Activated T-helper 1 cell treated with anti-CD3 and anti-CD28 coated beads, Interleukin-12 subunit alpha, Interleukin-12 subunit beta, Interleukin-2, Interleukin-4 antibody, amounts not matched to agents 30 ng/mL and 10 ng/mL and 1 ng/mL, durations not matched to agents 14 hours and 24 hours and 36 hours (primary cell): ENCODE results near the gene GCH1. TPM values are rescaled to one million over a fixed set of nuclear protein-coding genes. Genes with fewer than 3 reads are reported as not detected.
"Not testable (repeated sequence)": the region's sequence is repeated elsewhere in the genome, so short reads cannot be mapped to it uniquely, and the experiment has no call there.

Experiments used
- DNase-seq: peaks from one replicate; pipeline ENCODE4 v3.0.0; 2021; ENCODE audit warnings: low spot score
- H3K27ac Mint-ChIP-seq: one replicate; pipeline ENCODE4 v1.8.0; 2021; ENCODE audit warnings: mild to moderate bottlenecking, mixed read lengths
- H3K27me3 Mint-ChIP-seq: one replicate; pipeline ENCODE4 v1.8.0; 2022; ENCODE audit warnings: mild to moderate bottlenecking, moderate library complexity, mixed read lengths; ENCODE audit not compliant: insufficient read depth
- H3K36me3 Mint-ChIP-seq: one replicate; pipeline ENCODE4 v1.8.0; 2021; ENCODE audit warnings: low read depth, mixed read lengths
- H3K4me1 Mint-ChIP-seq: one replicate; pipeline ENCODE4 v1.8.0; 2021; ENCODE audit warnings: low read depth, mixed read lengths
- H3K4me3 Mint-ChIP-seq: one replicate; pipeline ENCODE4 v1.8.0; 2021; ENCODE audit warnings: mild to moderate bottlenecking, moderate library complexity, mixed read lengths
- H3K9me3 Mint-ChIP-seq: one replicate; pipeline ENCODE4 v1.8.0; 2021; ENCODE audit warnings: mixed read lengths
- intact Hi-C: fragments of 100-400 bp; cut with micrococcal nuclease; formaldehyde crosslinking; loops from one replicate; pipeline ENCODE4 v1.15.1; 2024
- total RNA-seq: library from RNA; stranded (reverse); gene quantifications from 2 replicates; pipeline ENCODE4 v1.2.3, GENCODE V29; 2022

The GCH1 gene
- total RNA-seq, 1 donor from 2014 or later: 61.4 TPM

DNA sequence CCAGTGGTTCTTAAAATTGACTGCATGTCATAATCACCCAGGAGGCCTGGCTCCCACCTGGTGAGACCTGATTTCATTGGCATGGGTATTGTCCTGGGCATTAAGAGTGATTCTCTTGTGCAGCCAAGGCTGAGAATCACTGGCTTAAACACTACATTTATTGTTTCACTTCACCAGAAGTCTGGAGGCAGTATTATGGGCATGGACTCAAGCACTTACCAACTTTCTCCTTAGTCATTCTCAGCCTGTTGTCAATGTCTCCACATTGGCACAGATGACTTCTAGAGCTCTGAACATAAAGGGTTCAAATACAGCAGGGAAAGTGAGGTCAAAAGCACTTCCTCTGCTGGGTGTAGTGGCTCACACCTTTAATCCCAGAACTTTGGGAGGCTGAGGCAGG is 25.6 kb upstream of the GCH1 start:
- H3K9me3 Mint-ChIP-seq: no peaks in the 10 kb centered on the region
- DNase-seq: no peak
- H3K36me3 Mint-ChIP-seq: peaks cover 4% of the 10 kb centered on the region
- H3K27ac Mint-ChIP-seq: no peak overlapping the region
- peaks cover 1% of the 10 kb centered on the region for H3K27me3 Mint-ChIP-seq
- intact Hi-C loops: no loop called here
- H3K4me3 Mint-ChIP-seq: no peak overlapping the region
- peaks cover 4% of the 10 kb centered on the region for H3K4me1 Mint-ChIP-seq

DNA sequence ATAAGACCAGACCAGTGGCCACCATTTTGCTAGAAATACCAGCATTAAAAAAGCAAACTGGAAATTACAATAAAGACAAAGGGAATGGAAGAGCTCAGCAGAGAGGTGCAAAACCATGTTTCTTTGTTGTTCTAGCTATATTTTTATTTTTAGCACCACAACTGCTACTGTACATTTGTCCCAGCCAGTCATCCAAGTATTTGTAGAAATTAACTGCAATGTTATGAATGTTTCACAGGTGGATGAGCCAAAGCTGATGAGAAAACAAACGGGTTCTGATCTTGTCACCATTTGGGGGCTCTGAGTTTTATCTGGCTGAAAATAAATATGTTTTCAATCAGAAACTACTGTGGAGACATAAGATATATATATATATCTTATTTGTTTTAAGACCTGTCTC is 24.9 kb upstream of the GCH1 start:
- Mint-ChIP-seq H3K27ac (no peak overlapping the region), H3K4me1 (peaks cover 8% of the 10 kb centered on the region), H3K27me3 (peaks cover 1% of the 10 kb centered on the region), H3K4me3 (no peak overlapping the region), H3K36me3 (peaks cover 4% of the 10 kb centered on the region), H3K9me3 (no peaks in the 10 kb centered on the region)
- intact Hi-C loops: no loop called here
- no peak for DNase-seq

DNA sequence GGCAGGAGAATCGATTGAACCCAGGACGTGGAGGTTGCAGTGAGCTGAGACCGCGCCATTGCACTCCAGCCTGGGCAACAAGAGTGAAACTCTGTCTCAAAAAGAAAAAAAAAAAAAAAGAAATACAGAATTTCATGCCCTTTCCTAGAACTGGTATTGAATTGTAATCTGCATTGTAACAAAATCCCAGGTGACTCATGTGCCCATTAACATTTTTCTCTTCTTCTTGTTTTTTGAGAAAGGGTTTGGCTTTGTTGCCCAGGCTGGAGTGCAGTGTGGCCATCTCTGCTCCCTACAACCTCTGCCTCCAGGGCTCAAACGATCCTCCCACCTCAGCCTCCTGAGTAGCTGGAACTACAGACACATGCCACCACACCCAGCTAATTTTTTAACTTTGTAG is 23.9 kb upstream of the GCH1 start:
- H3K4me1 Mint-ChIP-seq: peaks cover 13% of the 10 kb centered on the region
- H3K27me3 Mint-ChIP-seq, intact Hi-C loops, H3K9me3 Mint-ChIP-seq, H3K36me3 Mint-ChIP-seq, DNase-seq, H3K27ac Mint-ChIP-seq, H3K4me3 Mint-ChIP-seq: not testable (repeated sequence)

DNA sequence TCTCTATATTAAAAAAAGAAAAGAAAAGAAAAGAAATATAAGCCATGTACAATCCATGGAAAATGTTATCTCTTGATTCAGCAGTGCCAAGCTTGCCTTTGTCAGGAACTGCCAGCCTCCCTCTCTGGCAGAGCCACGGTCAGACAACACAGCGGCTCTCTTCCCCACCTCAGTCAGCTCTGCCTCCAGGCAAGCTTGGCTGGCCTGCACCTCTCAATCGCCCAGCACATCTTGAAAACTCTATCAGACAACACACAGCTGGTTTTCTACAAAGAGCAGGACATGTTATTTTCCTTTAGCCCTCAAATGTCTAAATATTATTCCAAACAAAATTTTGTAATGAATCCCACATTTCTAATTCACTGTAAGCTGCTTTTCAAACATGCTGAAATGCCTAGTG is 20.0 kb upstream of the GCH1 start:
- intact Hi-C loops: no loop called here
- Mint-ChIP-seq H3K27me3 (no peaks in the 10 kb centered on the region), H3K4me1 (peaks cover 8% of the 10 kb centered on the region), H3K27ac (no peak overlapping the region), H3K9me3 (no peaks in the 10 kb centered on the region), H3K36me3 (peaks cover 2% of the 10 kb centered on the region), H3K4me3 (no peak overlapping the region)
- DNase-seq: no peak

DNA sequence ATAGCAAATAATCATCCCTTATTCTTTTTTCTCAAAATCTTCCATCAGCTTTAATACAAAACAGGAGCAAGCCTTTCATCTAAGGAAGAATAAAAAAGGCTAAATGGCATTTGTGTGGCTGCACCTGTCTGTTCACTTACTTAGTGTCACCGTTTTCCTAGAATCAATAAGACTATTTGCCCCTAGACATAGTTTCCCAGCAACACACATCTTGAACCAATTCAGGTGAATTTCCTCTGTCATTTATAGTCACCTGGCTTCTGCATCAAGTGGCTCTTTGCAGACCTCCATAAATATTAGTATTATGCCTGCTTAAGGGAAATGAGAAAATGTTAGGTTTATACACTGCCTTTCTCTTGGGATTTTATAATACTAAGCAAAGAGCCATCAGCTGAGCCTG is 17.4 kb upstream of the GCH1 start:
- DNase-seq: no peak
- Mint-ChIP-seq H3K27me3 (peaks cover 2% of the 10 kb centered on the region), H3K4me3 (no peak overlapping the region), H3K36me3 (peaks cover 2% of the 10 kb centered on the region), H3K4me1 (peaks cover 8% of the 10 kb centered on the region), H3K9me3 (no peaks in the 10 kb centered on the region), H3K27ac (no peak overlapping the region)
- intact Hi-C loops: no loop called here

DNA sequence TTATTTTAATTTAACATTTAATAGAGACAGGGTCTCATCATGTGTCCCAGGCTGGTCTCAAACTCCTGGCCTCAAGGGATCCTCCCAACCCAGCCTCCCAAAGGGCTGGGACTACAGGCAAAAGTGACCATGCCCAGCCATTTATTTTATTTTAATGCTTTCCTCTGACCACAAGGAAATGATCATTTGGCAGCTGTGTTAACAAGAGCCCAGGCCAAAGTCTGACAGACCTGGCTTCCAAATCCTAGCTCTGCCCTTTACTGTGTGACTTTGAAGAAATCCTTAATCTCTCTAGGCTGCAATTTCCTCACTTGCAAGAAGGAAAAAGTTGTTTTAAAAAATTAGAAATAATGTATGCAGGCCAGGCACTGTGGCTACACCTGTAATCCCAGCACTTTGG is 16.7 kb upstream of the GCH1 start:
- no peaks in the 10 kb centered on the region for H3K36me3 Mint-ChIP-seq
- intact Hi-C loops: no loop called here
- no peak overlapping the region for H3K4me3 Mint-ChIP-seq
- no peak overlapping the region for H3K27ac Mint-ChIP-seq
- DNase-seq: no peak
- H3K4me1 Mint-ChIP-seq: peaks cover 8% of the 10 kb centered on the region
- H3K9me3 Mint-ChIP-seq: no peaks in the 10 kb centered on the region
- H3K27me3 Mint-ChIP-seq: peaks cover 2% of the 10 kb centered on the region

DNA sequence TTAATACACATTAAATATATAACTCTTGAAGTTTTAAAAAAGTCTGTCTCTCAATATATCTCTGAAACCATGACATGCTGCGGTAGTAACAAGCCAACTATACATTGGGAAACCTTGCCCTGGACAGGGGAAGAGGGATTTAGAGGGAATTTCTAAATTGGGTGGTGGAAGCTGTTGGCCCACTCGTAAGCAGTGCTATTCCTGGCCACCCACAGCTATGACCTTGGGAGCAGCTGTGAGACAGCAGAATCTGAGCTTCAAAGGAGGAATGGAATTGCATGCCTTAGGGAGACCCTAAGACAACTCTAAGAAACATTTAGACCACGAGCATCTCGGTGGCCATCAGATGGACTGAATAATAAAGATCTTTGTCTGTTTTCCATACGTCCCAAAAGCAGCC is 15.8 kb upstream of the GCH1 start:
- H3K27me3 Mint-ChIP-seq: peaks cover 2% of the 10 kb centered on the region
- H3K36me3 Mint-ChIP-seq: no peaks in the 10 kb centered on the region
- intact Hi-C loops: no loop called here

DNA sequence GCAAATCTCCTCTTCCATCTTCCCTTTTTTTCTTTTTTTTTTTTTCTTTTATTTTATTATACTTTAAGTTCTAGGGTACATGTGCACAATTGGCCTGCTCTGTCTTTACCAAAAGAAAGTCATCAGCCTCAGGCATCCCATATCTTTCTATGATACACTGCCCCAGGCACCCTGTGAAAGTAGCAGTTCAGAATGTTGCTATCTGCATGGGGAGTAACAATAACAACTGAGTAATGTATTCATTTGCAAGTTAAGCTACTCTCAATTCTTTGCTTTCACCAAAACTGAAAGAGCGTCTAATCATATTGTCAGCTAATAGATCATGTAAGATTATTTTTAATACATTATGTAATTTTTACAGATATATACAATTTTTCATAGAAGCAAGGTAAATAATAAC is 13.5 kb upstream of the GCH1 start:
- Mint-ChIP-seq H3K27ac (no peak overlapping the region), H3K9me3 (no peaks in the 10 kb centered on the region), H3K4me3 (no peak overlapping the region), H3K4me1 (no peaks in the 10 kb centered on the region), H3K27me3 (peaks cover 2% of the 10 kb centered on the region), H3K36me3 (no peaks in the 10 kb centered on the region)
- intact Hi-C loops: no loop called here
- no peak for DNase-seq

More for the DNA sequence above, 15.8 kb upstream of the GCH1 start:
- no peak overlapping the region for H3K27ac Mint-ChIP-seq
- no peak overlapping the region for H3K4me3 Mint-ChIP-seq
- peaks cover 8% of the 10 kb centered on the region for H3K4me1 Mint-ChIP-seq
- H3K9me3 Mint-ChIP-seq: no peaks in the 10 kb centered on the region
- no peak for DNase-seq

DNA sequence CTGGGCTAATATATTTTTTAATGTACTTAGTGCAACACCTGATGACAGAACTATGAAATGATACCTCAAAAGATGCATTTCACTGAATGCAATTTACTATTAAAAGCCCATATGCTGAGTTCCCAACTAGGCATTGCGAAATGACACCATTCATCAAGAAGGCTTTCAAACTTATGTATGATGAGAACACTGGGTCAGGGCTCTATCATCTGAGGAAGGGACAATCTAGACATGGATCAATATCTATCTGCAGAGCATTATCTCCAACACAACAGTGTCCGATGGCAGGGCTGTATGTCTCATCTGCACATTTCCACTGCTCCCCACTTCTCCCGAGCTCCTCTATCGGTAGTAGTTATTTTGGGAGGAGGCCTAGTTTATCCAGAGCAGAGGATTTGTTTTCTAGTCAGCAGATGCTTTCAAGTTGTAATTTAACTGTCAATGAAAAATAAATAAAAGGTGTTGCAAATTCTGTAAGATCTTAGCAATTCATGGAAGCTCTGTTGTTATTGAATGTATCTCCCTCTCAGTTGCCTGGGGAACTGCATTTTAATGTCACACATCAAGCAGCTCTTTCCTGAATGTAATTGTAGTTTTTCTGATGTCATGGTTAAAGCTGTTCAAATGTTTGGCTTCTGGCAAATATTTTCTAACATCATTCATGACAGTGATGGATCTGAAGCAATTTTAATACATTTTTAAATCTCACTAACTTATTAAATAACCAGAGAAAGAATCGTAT is 7.4 kb upstream of the GCH1 start:
- Mint-ChIP-seq H3K27me3 (no peaks in the 10 kb centered on the region), H3K4me1 (peaks cover 33% of the 10 kb centered on the region), H3K36me3 (peaks cover 4% of the 10 kb centered on the region), H3K4me3 (no peak overlapping the region), H3K9me3 (peaks cover 3% of the 10 kb centered on the region), H3K27ac (peak overlapping the region; percentile 12)
- no peak for DNase-seq
- intact Hi-C loops: loop anchor here (10.0 kb wide), 1 partner anchor 465 kb away; no protein-coding TSS in a partner anchor

DNA sequence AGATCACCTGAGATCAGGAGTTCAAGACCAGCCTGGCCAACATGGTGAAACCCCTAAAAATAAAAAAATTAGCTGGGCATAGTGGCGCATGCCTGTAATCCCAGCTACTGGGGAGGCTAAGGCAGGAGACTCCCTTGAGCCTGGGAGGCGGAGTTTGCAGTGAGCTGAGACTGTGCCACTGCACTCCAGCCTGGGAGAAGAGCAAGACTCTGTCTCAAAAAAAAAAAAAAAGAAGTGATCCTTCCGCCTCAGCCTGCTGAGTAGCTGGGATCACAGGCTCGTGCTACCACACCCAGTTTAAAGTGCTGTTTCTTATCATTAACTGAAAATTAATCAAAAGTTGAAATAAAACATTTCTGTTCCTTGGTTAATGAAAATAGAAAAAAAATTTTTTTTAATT is 6.3 kb upstream of the GCH1 start:
- H3K4me1 Mint-ChIP-seq: peaks cover 33% of the 10 kb centered on the region
- not testable (repeated sequence) for H3K27me3 Mint-ChIP-seq, H3K27ac Mint-ChIP-seq, H3K4me3 Mint-ChIP-seq, H3K36me3 Mint-ChIP-seq, H3K9me3 Mint-ChIP-seq, DNase-seq
- intact Hi-C loops: loop anchor here (10.0 kb wide), 1 partner anchor 466 kb away; no protein-coding TSS in a partner anchor

DNA sequence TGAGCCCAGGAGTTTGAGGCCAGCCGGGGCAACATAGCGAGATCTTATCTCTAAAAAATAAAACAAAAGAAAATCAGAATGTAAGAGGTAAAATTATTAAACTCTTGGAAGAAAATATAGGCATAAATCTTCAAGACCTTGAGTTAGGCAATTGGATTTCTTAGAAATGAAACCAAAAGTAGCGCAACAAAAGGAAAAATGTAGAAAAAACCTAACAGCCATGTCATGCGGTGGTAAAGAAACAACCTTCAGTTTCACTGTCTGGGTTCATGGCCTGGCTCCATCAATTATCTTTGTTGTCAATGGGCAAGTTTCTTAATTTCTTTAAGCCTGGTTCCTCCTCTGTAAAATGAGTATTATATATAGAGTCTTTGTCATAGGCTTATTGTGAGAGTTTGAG is 5.6 kb upstream of the GCH1 start:
- peak overlapping the region; percentile 67 for H3K27ac Mint-ChIP-seq
- H3K36me3 Mint-ChIP-seq: peaks cover 4% of the 10 kb centered on the region
- H3K27me3 Mint-ChIP-seq: no peaks in the 10 kb centered on the region
- DNase-seq: peak; percentile 12
- H3K9me3 Mint-ChIP-seq: peaks cover 3% of the 10 kb centered on the region
- H3K4me3 Mint-ChIP-seq: peak overlapping the region; percentile 69
- H3K4me1 Mint-ChIP-seq: peaks cover 35% of the 10 kb centered on the region
- intact Hi-C loops: loop anchor here (10.0 kb wide), 1 partner anchor 467 kb away; no protein-coding TSS in a partner anchor

DNA sequence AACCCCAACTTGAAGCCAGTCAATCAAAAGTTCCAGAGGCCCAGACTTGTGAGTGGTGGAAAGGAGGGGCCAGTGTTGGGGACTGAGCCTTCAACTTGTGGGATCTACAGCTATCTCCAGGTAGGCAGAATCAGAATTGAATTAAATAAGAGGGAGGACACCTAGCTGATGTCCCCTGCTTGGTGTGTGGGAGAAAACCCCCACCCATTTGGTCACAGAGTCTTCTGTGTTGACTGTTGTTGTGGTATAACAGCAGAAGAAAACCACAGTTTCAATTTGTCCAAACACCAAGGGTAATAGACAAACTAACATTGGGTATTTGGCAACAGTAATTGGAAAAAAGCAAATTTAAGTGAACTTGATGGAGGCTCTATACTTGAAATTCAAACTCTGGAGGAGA is 3.4 kb upstream of the GCH1 start:
- H3K4me1 Mint-ChIP-seq: peaks cover 39% of the 10 kb centered on the region
- DNase-seq: no peak
- intact Hi-C loops: loop anchor here (10.0 kb wide), 1 partner anchor 469 kb away; no protein-coding TSS in a partner anchor

DNA sequence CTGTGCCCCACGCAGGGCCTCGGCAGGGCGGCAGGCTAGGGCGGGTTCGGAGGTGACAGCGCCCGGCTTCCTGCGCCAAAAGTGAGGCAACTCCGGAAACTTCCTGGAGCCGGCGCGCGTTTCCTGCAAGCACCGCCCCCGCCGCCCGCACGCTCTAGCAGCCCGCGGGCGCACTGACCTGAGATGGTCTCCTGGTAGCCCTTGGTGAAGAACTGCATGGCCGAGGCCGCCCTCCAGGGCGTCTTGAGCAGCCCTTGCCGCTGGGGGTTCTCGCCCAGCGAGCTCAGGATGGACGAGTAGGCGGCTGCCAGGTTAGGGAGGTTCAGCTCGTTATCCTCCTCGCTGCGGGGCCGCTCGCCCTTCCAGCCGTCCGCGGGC is 494 bp downstream of the GCH1 start:
- intact Hi-C loops: loop anchor here (1.0 to 10.0 kb wide), 11 partner anchors 9 to 506 kb away; partner anchors contain the start of genes CGRRF1, CNIH1, GMFB and MAPK1IP1L
- DNase-seq: peak; percentile 77
- H3K4me3 Mint-ChIP-seq: peak overlapping the region; percentile 89
- H3K9me3 Mint-ChIP-seq: peaks cover 3% of the 10 kb centered on the region
- peaks cover 14% of the 10 kb centered on the region for H3K36me3 Mint-ChIP-seq
- H3K27me3 Mint-ChIP-seq: no peaks in the 10 kb centered on the region
- peak overlapping the region; percentile 84 for H3K27ac Mint-ChIP-seq
- peaks cover 43% of the 10 kb centered on the region for H3K4me1 Mint-ChIP-seq

More for the DNA sequence above, 3.4 kb upstream of the GCH1 start:
- H3K27ac Mint-ChIP-seq: peak overlapping the region; percentile 21
- H3K27me3 Mint-ChIP-seq: no peaks in the 10 kb centered on the region
- H3K4me3 Mint-ChIP-seq: peak overlapping the region; percentile 39
- peaks cover 4% of the 10 kb centered on the region for H3K36me3 Mint-ChIP-seq
- peaks cover 3% of the 10 kb centered on the region for H3K9me3 Mint-ChIP-seq
